Activated CD8-positive, alpha-beta T cell treated with anti-CD3 and anti-CD28 coated beads for 36 hours (primary cell): ENCODE results near the gene CLUH. TPM values are rescaled to one million over a fixed set of nuclear protein-coding genes. Genes with fewer than 3 reads are reported as not detected.

Source experiments
- ATAC-seq: fragments of 200-7000 bp; cut with Tn5 transposase; one replicate; pipeline ENCODE4 v1.10.0; 2021; ENCODE audit warnings: mild to moderate bottlenecking, moderate library complexity
- CTCF ChIA-PET: fragments of 350-600 bp; sonication (Branson Sonifier 250); formaldehyde crosslinking; loops from one replicate; lab custom pipeline; 2021; ENCODE audit warnings: antibody characterized with exemption; lab: Charles Lee
- POLR2A ChIA-PET: fragments of 350-600 bp; sonication (Branson Sonifier 250); formaldehyde crosslinking; loops from one replicate; lab custom pipeline; 2021; ENCODE audit warnings: antibody characterized with exemption; lab: Charles Lee
- DNase-seq: peaks from one replicate; pipeline ENCODE4 v3.0.0-alpha.2; 2020
- H3K27ac Mint-ChIP-seq: one replicate; pipeline ENCODE4 v1.8.0; 2021; ENCODE audit warnings: mild to moderate bottlenecking, mixed read lengths
- H3K27me3 Mint-ChIP-seq: one replicate; pipeline ENCODE4 v1.8.0; 2021; ENCODE audit warnings: mixed read lengths
- H3K36me3 Mint-ChIP-seq: one replicate; pipeline ENCODE4 v1.8.0; 2021; ENCODE audit warnings: low read depth, mixed read lengths
- H3K4me1 Mint-ChIP-seq: one replicate; pipeline ENCODE4 v1.8.0; 2021; ENCODE audit warnings: low read depth, mixed read lengths
- H3K4me3 Mint-ChIP-seq: one replicate; pipeline ENCODE4 v1.8.0; 2021; ENCODE audit warnings: mild to moderate bottlenecking, moderate library complexity, mixed read lengths
- H3K9me3 Mint-ChIP-seq: one replicate; pipeline ENCODE4 v1.8.0; 2021; ENCODE audit warnings: mixed read lengths
- CTCF ChIP-seq: fragments of 200-600 bp; IDR thresholded peaks from one replicate; pipeline ENCODE4 v1.8.0; 2022; ENCODE audit warnings: antibody characterized with exemption, mild to moderate bottlenecking
- intact Hi-C: fragments of 100-400 bp; cut with micrococcal nuclease; formaldehyde crosslinking; loops from one replicate; pipeline ENCODE4 v1.10.0; 2022
- total RNA-seq, 2 experiments: library from RNA; stranded (reverse); gene quantifications; one replicate each; pipeline ENCODE4 v1.2.3, GENCODE V29; 2021

Gene CLUH
- total RNA-seq, 2 experiments from 2014 or later = 105 to 111 TPM

GRCh38 chr17:2695243-2695960, 16.2 kb downstream of the CLUH start:
- Mint-ChIP-seq H3K27me3 (no peaks in the 10 kb centered on the region), H3K36me3 (peaks cover 16% of the 10 kb centered on the region), H3K27ac (no peak overlapping the region), H3K4me1 (no peaks in the 10 kb centered on the region), H3K9me3 (no peaks in the 10 kb centered on the region), H3K4me3 (no peak overlapping the region)
- DNase-seq (no peak), ATAC-seq (no peak)
- no peak for TF ChIP-seq CTCF
- CTCF ChIA-PET = no interaction called here
- POLR2A ChIA-PET = interaction anchor here (1.1 to 3.5 kb wide), 5 partner anchors 9 to 101 kb away, joined by 3 to 16 read pairs (median 4); no protein-coding TSS in a partner anchor
- intact Hi-C loops = no loop called here

- Mint-ChIP-seq H3K4me1 (no peaks in the 10 kb centered on the region), H3K9me3 (no peaks in the 10 kb centered on the region), H3K27me3 (no peaks in the 10 kb centered on the region), H3K27ac (no peak overlapping the region), H3K36me3 (peaks cover 12% of the 10 kb centered on the region), H3K4me3 (no peak overlapping the region)
- ChIA-PET POLR2A (interaction anchor here (1.1 to 3.5 kb wide), 4 partner anchors 8 to 100 kb away, joined by 3 to 16 read pairs (median 8); no protein-coding TSS in a partner anchor), CTCF (no interaction called here)
- no peak for ATAC-seq
- no peak for TF ChIP-seq CTCF
- intact Hi-C loops = no loop called here
- DNase-seq = no peak
These were observed 17.0 kb downstream of the CLUH start for GRCh38 chr17:2694381-2695242.

- intact Hi-C loops = no loop called here
- peaks cover 15% of the 10 kb centered on the region for H3K36me3 Mint-ChIP-seq
- POLR2A ChIA-PET = interaction anchor here (1.1 to 3.3 kb wide), 3 partner anchors 9 to 15 kb away, joined by 3 to 16 read pairs (median 4); no protein-coding TSS in a partner anchor
- DNase-seq (no peak), ATAC-seq (no peak)
- no peak overlapping the region for H3K4me3 Mint-ChIP-seq
- no peaks in the 10 kb centered on the region for H3K27me3 Mint-ChIP-seq
- H3K27ac Mint-ChIP-seq = no peak overlapping the region
- H3K4me1 Mint-ChIP-seq = peaks cover 4% of the 10 kb centered on the region
- CTCF ChIA-PET = interaction anchor here (1.7 kb wide), 1 partner anchor 18 kb away, joined by 4 read pairs; no protein-coding TSS in a partner anchor
- H3K9me3 Mint-ChIP-seq = no peaks in the 10 kb centered on the region
- no peak for TF ChIP-seq CTCF
These were observed 17.8 kb downstream of the CLUH start for GRCh38 chr17:2693561-2694380.

- TF ChIP-seq CTCF = no peak
- intact Hi-C loops = no loop called here
- ATAC-seq (no peak), DNase-seq (no peak)
- ChIA-PET CTCF (interaction anchor here (1.7 kb wide), 1 partner anchor 17 kb away, joined by 4 read pairs; no protein-coding TSS in a partner anchor), POLR2A (interaction anchor here (0.6 to 1.3 kb wide), 3 partner anchors 10 to 655 kb away, joined by 3 to 4 read pairs (median 3); no protein-coding TSS in a partner anchor)
- Mint-ChIP-seq H3K27me3 (no peaks in the 10 kb centered on the region), H3K4me3 (no peak overlapping the region), H3K27ac (no peak overlapping the region), H3K9me3 (no peaks in the 10 kb centered on the region), H3K4me1 (peaks cover 8% of the 10 kb centered on the region), H3K36me3 (peaks cover 13% of the 10 kb centered on the region)
These were observed 18.8 kb downstream of the CLUH start for GRCh38 chr17:2692781-2693135.
